Subcutaneous abdominal adipose tissue (tissue), 5 donors: ENCODE measurements around the gene MEPCE.

Source experiments
- H3K27ac ChIP-seq: one replicate; pipeline ENCODE4 v1.7.0; 2013; ENCODE audit warnings: low read depth, mild to moderate bottlenecking, inconsistent platforms, low read length, moderate library complexity
- H3K27me3 ChIP-seq, 5 donors: one replicate each; pipeline ENCODE4 v1.7.0; 2013; ENCODE audit warnings: low read length in 5 of 5, inconsistent platforms in 1 of 5; ENCODE audit not compliant: control insufficient read depth in 5 of 5, insufficient read depth in 4 of 5
- H3K36me3 ChIP-seq, 5 donors: one replicate each; pipeline ENCODE4 v1.7.0; 2013; ENCODE audit warnings: low read length in 5 of 5; ENCODE audit not compliant: control insufficient read depth in 5 of 5, insufficient read depth in 5 of 5
- H3K4me1 ChIP-seq, 5 donors: one replicate each; pipeline ENCODE4 v1.7.0; 2013; ENCODE audit warnings: low read length in 5 of 5, mild to moderate bottlenecking in 3 of 5, moderate library complexity in 1 of 5; ENCODE audit not compliant: control insufficient read depth in 5 of 5, insufficient read depth in 5 of 5
- H3K4me3 ChIP-seq, 5 donors: one replicate each; pipeline ENCODE4 v1.7.0; 2013; ENCODE audit warnings: low read length in 5 of 5, low read depth in 1 of 5
- H3K9ac ChIP-seq, 5 donors: one replicate each; pipeline ENCODE4 v1.7.0; 2013; ENCODE audit warnings: low read length in 5 of 5, mild to moderate bottlenecking in 4 of 5, moderate library complexity in 3 of 5
- H3K9me3 ChIP-seq, 5 donors: one replicate each; pipeline ENCODE4 v1.7.0; 2013; ENCODE audit warnings: low read length in 5 of 5; ENCODE audit not compliant: control insufficient read depth in 5 of 5
- donor health status: healthy.
- donor health status: healthy.
- donor health status: healthy.
- donor health status: healthy.
- donor health status: healthy.

MEPCE gene

DNA sequence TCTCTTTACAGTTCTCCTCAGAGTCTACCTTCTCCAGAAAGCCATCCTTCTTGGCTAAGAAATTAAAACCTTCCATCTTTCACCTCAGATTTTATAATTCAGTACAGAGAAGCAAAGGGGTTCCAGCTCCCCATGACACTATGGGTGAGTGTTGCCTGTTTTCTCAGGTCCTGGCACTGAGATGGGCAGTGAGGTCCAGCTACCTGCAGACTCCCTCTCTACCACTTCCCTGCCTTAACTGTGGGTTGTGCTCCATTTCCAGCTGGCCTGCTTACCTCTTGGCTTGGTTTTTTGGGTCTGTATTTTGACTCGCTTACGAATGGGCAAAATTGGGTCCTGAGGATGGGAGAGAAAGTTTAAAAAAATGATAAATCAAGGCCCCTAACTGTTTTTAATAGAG is 27.4 kb upstream of the MEPCE start:
- H3K4me1 ChIP-seq, result peaks cover 3 to 14% (median 13%) of the 10 kb centered on the region in 5 donors
- H3K36me3 ChIP-seq, result peaks cover 0 to 7% (median 3%) of the 10 kb centered on the region in 5 donors
- H3K27ac ChIP-seq, result no peak overlapping the region
- no peak overlapping the region for H3K9ac ChIP-seq
- no peak overlapping the region for H3K4me3 ChIP-seq
- H3K27me3 ChIP-seq, result no peaks in the 10 kb centered on the region
- no peaks in the 10 kb centered on the region for H3K9me3 ChIP-seq

GRCh38 chr7:100406767-100407166 is 22.9 kb upstream of the MEPCE start:
- Histone ChIP-seq H3K4me1 (peaks cover 0 to 4% (median 0%) of the 10 kb centered on the region in 5 donors), H3K27ac (no peak overlapping the region), H3K36me3 (peaks cover 0 to 5% (median 0%) of the 10 kb centered on the region in 5 donors), H3K4me3 (no peak overlapping the region), H3K9me3 (no peaks in the 10 kb centered on the region), H3K27me3 (no peaks in the 10 kb centered on the region), H3K9ac (no peak overlapping the region)

GRCh38 chr7:100407285-100408180 is 22.1 kb upstream of the MEPCE start:
- Histone ChIP-seq H3K9me3 (no peaks in the 10 kb centered on the region), H3K4me3 (no peak overlapping the region), H3K9ac (peak overlapping the region in 1 of 5 donors; percentile 2), H3K36me3 (peaks cover 0 to 3% (median 0%) of the 10 kb centered on the region in 5 donors), H3K4me1 (peaks cover 0 to 4% (median 0%) of the 10 kb centered on the region in 5 donors), H3K27me3 (no peaks in the 10 kb centered on the region), H3K27ac (no peak overlapping the region)

DNA sequence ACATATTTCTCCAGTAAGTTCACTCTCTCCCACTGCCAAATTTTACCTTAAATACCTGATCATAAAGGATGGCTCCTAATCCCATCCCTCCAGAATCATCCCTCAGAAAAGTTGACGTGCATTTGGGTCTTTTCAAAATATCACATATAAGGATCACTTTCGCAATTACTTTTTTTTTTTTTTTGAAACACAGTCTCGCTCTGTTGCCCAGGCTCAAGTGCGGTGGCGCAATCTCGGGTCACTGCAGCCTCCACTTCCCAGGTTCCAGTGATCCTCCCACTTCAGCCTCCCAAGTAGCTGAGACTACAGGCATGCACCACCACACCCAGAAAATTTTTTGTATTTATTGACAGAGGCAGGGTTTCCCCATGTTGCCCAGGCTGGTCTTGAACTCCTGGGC is 18.5 kb upstream of the MEPCE start:
- no peak overlapping the region for H3K9ac ChIP-seq
- no peaks in the 10 kb centered on the region for H3K27me3 ChIP-seq
- H3K9me3 ChIP-seq, result no peaks in the 10 kb centered on the region
- H3K4me1 ChIP-seq, result peaks cover 0 to 4% (median 0%) of the 10 kb centered on the region in 5 donors
- no peak overlapping the region for H3K4me3 ChIP-seq
- no peak overlapping the region for H3K27ac ChIP-seq
- no peaks in the 10 kb centered on the region for H3K36me3 ChIP-seq

GRCh38 chr7:100413346-100413745 is 16.3 kb upstream of the MEPCE start:
- Histone ChIP-seq H3K4me3 (no peak overlapping the region), H3K36me3 (no peaks in the 10 kb centered on the region), H3K27me3 (no peaks in the 10 kb centered on the region), H3K9me3 (no peaks in the 10 kb centered on the region), H3K9ac (no peak overlapping the region), H3K4me1 (no peaks in the 10 kb centered on the region), H3K27ac (no peak overlapping the region)

DNA sequence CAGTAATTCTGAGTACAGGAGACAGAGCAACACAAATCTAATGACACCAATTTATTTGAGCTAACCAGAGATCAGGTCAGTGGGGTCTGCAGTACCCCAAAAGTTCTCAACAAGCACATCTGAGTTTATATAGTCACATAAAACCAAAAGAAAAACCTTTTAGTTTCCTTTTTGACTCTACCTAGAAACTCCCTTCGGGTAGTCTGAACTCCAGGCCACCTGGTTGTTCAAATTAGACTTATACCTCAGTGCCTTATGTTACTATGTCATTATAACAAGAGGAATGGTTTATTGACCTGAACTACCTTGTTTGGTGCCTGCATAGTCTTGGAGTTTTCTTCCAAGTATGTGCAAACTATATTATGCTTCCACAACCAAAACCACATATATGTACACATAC is 15.7 kb upstream of the MEPCE start:
- Histone ChIP-seq H3K27me3 (no peaks in the 10 kb centered on the region), H3K36me3 (no peaks in the 10 kb centered on the region), H3K4me3 (no peak overlapping the region), H3K4me1 (peaks cover 0 to under 1% (median 0%) of the 10 kb centered on the region in 5 donors), H3K9me3 (no peaks in the 10 kb centered on the region), H3K9ac (no peak overlapping the region), H3K27ac (no peak overlapping the region)

DNA sequence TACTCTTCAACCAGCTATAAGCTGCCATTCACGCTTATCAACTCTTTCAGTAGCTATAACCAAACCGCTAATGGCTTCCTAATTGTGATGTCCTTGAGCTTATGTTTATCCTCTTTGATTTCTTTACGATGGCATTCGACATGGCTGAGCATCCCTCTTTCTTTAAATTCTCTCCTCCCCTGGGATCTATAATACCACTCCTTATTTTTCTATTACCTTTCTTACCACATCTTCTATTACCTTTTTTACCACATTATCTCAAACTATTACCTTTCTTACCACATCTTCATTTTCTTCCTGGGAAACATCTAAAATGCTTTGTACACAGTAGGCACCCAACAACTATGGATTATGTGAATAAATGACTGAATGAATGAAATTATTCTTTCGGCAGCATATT is 14.2 kb upstream of the MEPCE start:
- no peaks in the 10 kb centered on the region for H3K27me3 ChIP-seq
- H3K4me1 ChIP-seq, result peaks cover 0 to 13% (median 2%) of the 10 kb centered on the region in 5 donors
- H3K27ac ChIP-seq, result no peak overlapping the region
- H3K9me3 ChIP-seq, result no peaks in the 10 kb centered on the region
- H3K9ac ChIP-seq, result no peak overlapping the region
- no peak overlapping the region for H3K4me3 ChIP-seq
- H3K36me3 ChIP-seq, result no peaks in the 10 kb centered on the region

GRCh38 chr7:100418930-100419659 is 10.5 kb upstream of the MEPCE start:
- Histone ChIP-seq H3K36me3 (peaks cover 0 to 6% (median 0%) of the 10 kb centered on the region in 5 donors), H3K27me3 (no peaks in the 10 kb centered on the region), H3K27ac (no peak overlapping the region), H3K4me3 (no peak overlapping the region), H3K4me1 (peaks cover 0 to 13% (median 2%) of the 10 kb centered on the region in 5 donors), H3K9ac (peak overlapping the region in 2 of 5 donors; percentile 30 to 47), H3K9me3 (no peaks in the 10 kb centered on the region)

DNA sequence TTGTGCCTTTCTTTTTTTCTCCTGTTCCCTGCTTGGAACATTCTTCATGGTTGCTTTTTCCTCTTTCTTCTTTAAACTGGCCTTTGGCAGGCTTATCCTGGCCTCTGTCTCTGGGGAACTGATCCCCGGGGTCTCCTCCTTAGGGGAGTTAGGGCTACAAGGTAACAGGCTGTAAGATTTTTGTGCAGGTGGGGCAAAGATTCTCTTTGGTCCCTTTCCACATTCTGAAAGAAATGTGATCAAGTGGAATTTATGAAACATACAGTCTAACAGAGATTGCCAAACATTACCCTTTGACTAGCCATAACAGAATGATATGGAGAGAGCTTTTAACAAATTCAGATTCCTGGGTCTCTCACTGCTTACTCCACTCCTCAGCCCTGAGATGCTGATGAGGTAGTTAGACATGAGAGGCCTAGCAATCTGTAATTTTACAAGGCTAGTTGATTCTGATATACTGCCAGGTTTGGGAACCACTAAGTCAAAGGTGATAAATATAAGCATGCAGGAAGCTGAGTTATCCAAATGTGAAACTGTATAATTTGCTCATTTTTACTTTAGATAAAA is 9.9 kb upstream of the MEPCE start:
- Histone ChIP-seq H3K27me3 (no peaks in the 10 kb centered on the region), H3K36me3 (peaks cover 0 to 6% (median 0%) of the 10 kb centered on the region in 5 donors)

GRCh38 chr7:100423315-100423714 is 6.3 kb upstream of the MEPCE start:
- no peaks in the 10 kb centered on the region for H3K9me3 ChIP-seq
- peaks cover 2 to 20% (median 9%) of the 10 kb centered on the region in 5 donors for H3K4me1 ChIP-seq
- H3K4me3 ChIP-seq, result no peak overlapping the region
- peaks cover 0 to 6% (median 0%) of the 10 kb centered on the region in 5 donors for H3K36me3 ChIP-seq
- no peak overlapping the region for H3K9ac ChIP-seq
- no peak overlapping the region for H3K27ac ChIP-seq
- no peaks in the 10 kb centered on the region for H3K27me3 ChIP-seq

More for the DNA sequence above, 9.9 kb upstream of the MEPCE start:
- H3K4me1 ChIP-seq, result peaks cover 0 to 13% (median 2%) of the 10 kb centered on the region in 5 donors
- peak overlapping the region in 2 of 5 donors; percentile 30 to 47 for H3K9ac ChIP-seq
- H3K9me3 ChIP-seq, result no peaks in the 10 kb centered on the region
- no peak overlapping the region for H3K27ac ChIP-seq
- H3K4me3 ChIP-seq, result no peak overlapping the region
